Measurements from ENCODE around the gene PAPOLG.

PAPOLG gene

GRCh38 chr2:60811491-60812375 is 55.7 kb downstream of the PAPOLG start:
- TF ChIP-seq FOXP2 (optimal IDR thresholded peaks at IDR 0.05; ENCODE audit: borderline replicate concordance, extremely low read depth, extremely low read length, insufficient read depth) = no peak
- TF ChIP-seq SIN3A (IDR thresholded peaks at IDR 0.05; ENCODE audit: borderline replicate concordance, insufficient read depth, low read length) = no peak
- TF ChIP-seq TAF1 (IDR thresholded peaks at IDR 0.05; ENCODE audit: borderline replicate concordance, insufficient read depth, low read length) = no peak
- no peak for TF ChIP-seq POLR2AphosphoS5 (IDR thresholded peaks at IDR 0.05; ENCODE audit: low read depth, low read length)
- TF ChIP-seq, protein P1, sequence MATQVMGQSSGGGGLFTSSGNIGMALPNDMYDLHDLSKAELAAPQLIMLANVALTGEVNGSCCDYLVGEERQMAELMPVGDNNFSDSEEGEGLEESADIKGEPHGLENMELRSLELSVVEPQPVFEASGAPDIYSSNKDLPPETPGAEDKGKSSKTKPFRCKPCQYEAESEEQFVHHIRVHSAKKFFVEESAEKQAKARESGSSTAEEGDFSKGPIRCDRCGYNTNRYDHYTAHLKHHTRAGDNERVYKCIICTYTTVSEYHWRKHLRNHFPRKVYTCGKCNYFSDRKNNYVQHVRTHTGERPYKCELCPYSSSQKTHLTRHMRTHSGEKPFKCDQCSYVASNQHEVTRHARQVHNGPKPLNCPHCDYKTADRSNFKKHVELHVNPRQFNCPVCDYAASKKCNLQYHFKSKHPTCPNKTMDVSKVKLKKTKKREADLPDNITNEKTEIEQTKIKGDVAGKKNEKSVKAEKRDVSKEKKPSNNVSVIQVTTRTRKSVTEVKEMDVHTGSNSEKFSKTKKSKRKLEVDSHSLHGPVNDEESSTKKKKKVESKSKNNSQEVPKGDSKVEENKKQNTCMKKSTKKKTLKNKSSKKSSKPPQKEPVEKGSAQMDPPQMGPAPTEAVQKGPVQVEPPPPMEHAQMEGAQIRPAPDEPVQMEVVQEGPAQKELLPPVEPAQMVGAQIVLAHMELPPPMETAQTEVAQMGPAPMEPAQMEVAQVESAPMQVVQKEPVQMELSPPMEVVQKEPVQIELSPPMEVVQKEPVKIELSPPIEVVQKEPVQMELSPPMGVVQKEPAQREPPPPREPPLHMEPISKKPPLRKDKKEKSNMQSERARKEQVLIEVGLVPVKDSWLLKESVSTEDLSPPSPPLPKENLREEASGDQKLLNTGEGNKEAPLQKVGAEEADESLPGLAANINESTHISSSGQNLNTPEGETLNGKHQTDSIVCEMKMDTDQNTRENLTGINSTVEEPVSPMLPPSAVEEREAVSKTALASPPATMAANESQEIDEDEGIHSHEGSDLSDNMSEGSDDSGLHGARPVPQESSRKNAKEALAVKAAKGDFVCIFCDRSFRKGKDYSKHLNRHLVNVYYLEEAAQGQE (IDR thresholded peaks at IDR 0.05; ENCODE audit: insufficient read depth in 1 of 2, low read depth in 2 of 2, low read length in 2 of 2) = no peak

DNA sequence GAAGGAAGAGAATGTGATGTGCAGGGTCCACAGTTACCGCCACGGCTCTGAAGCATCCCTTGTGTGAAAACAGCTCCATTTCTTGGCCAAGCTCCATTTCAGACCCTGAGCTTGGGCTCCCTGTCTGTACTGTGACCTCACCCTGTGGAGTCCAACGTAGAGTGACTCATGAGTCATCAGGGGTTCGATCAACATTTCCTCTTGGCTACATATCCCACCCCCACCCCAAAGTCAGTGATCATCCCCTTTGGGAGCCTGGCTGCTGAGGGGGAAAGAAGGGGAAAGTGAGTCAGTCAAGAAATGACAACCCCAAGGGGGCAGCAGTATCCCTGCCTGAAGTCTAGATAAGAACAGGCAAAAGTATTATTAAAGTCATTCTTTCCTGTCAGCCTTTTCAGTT is 62.2 kb downstream of the PAPOLG start:
- TF ChIP-seq POLR2AphosphoS5 (IDR thresholded peaks at IDR 0.05; ENCODE audit: low read depth, low read length) = no peak
- TF ChIP-seq TAF1 (IDR thresholded peaks at IDR 0.05; ENCODE audit: borderline replicate concordance, insufficient read depth, low read length) = no peak
- TF ChIP-seq, protein P1 (IDR thresholded peaks at IDR 0.05; ENCODE audit: insufficient read depth in 1 of 2, low read depth in 2 of 2, low read length in 2 of 2) = no peak
- no peak for TF ChIP-seq SIN3A (IDR thresholded peaks at IDR 0.05; ENCODE audit: borderline replicate concordance, insufficient read depth, low read length)

- TF ChIP-seq TAF1 (IDR thresholded peaks at IDR 0.05; ENCODE audit: borderline replicate concordance, insufficient read depth, low read length) (no peak), POLR2AphosphoS5 (IDR thresholded peaks at IDR 0.05; ENCODE audit: low read depth, low read length) (no peak), SIN3A (IDR thresholded peaks at IDR 0.05; ENCODE audit: borderline replicate concordance, insufficient read depth, low read length) (no peak), FOXP2 (optimal IDR thresholded peaks at IDR 0.05; ENCODE audit: borderline replicate concordance, extremely low read depth, extremely low read length, insufficient read depth) (no peak)
- TF ChIP-seq, protein P1 (IDR thresholded peaks at IDR 0.05; ENCODE audit: insufficient read depth in 1 of 2, low read depth in 2 of 2, low read length in 2 of 2) = no peak
These were observed 63.2 kb downstream of the PAPOLG start for GRCh38 chr2:60819155-60819862.

GRCh38 chr2:60819936-60820335 is 63.9 kb downstream of the PAPOLG start:
- TF ChIP-seq, protein P1 (IDR thresholded peaks at IDR 0.05; ENCODE audit: insufficient read depth in 1 of 2, low read depth in 2 of 2, low read length in 2 of 2) = no peak
- no peak for TF ChIP-seq POLR2AphosphoS5 (IDR thresholded peaks at IDR 0.05; ENCODE audit: low read depth, low read length)
- TF ChIP-seq TAF1 (IDR thresholded peaks at IDR 0.05; ENCODE audit: borderline replicate concordance, insufficient read depth, low read length) = no peak
- no peak for TF ChIP-seq FOXP2 (optimal IDR thresholded peaks at IDR 0.05; ENCODE audit: borderline replicate concordance, extremely low read depth, extremely low read length, insufficient read depth)
- no peak for TF ChIP-seq SIN3A (IDR thresholded peaks at IDR 0.05; ENCODE audit: borderline replicate concordance, insufficient read depth, low read length)
